AG10803 (cell line): ENCODE data around the gene NTRK2.
A peak's percentile ranks its signal among the peaks of the same experiment; 100 is the strongest.

Source experiments
- DNase-seq: peaks from one replicate; pipeline ENCODE4 v3.0.0; 2010; ENCODE audit warnings: low read depth
- H3K4me3 ChIP-seq: 2 replicates; pipeline ENCODE4 v1.5.1; 2011; ENCODE audit warnings: mild to moderate bottlenecking, low read length, control low read depth
- TF ChIP-seq, protein P1 (sequence below): conservative IDR thresholded peaks from 2 replicates; pipeline ENCODE4 v1.5.1; 2011; ENCODE audit warnings: mild to moderate bottlenecking, low read length, control low read depth, inconsistent platforms

The NTRK2 gene

DNA sequence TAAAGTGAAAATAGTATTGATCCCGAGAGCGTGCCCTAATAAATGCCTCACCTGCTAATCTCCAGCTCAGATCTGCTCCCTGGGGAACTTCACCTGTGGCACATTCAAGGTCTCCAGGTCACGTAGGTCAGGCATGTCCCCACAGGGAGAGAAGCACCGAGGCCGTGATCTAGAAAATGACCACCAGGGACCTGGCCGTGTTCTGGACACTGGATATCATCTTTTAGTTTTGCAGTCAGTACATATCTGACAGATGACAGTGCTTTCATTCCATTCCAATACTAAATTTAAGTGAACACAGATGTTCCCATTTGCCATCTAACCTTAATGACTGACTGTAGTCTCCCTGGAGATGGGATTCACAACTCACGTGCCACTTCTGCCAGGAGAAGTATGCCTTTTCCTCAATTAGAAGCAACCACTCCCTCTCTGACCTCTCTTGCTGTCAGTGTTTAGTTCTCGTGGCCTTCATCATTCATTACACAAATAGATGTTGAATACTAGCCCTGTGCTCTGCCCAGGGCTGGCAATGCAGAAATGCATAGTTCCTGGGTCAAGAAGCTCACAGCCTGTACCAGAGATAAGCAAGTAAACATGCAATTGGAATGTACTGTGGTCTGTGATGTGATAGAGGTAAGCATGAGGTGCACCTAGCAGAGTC is 276.5 kb downstream of the NTRK2 start:
- TF ChIP-seq, protein P1, sequence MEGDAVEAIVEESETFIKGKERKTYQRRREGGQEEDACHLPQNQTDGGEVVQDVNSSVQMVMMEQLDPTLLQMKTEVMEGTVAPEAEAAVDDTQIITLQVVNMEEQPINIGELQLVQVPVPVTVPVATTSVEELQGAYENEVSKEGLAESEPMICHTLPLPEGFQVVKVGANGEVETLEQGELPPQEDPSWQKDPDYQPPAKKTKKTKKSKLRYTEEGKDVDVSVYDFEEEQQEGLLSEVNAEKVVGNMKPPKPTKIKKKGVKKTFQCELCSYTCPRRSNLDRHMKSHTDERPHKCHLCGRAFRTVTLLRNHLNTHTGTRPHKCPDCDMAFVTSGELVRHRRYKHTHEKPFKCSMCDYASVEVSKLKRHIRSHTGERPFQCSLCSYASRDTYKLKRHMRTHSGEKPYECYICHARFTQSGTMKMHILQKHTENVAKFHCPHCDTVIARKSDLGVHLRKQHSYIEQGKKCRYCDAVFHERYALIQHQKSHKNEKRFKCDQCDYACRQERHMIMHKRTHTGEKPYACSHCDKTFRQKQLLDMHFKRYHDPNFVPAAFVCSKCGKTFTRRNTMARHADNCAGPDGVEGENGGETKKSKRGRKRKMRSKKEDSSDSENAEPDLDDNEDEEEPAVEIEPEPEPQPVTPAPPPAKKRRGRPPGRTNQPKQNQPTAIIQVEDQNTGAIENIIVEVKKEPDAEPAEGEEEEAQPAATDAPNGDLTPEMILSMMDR: 0 out of 2 replicates have a peak, but pooled peaks have one; percentile 2
- H3K4me3 ChIP-seq: no peak overlapping the region
- peak; percentile 22 for DNase-seq

DNA sequence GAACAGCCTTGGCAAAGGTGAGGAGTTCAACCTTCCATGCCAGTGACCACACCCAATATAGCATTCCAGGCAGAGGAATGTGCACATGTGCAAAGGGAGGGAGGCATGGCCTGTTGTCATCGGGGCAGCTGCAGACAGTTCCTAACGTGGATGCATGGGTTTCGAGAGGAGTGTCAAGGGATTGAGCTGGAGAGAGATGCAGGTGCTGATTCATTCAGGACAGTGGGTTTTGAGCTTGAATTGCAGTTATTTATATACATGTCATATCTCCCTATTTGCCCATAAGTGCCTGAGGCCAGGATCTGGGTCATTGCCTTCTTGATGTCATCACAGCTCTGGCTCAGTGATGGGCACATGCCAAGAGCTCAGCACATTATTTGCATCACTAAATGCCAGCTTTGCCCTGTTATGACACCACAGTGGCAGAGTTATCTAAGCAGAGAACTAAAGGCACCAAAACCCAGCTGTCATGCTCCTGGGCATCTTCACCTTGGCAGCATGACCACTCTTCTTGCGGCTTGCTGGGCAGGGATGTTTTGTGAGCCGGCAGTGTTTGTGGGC is 278.0 kb downstream of the NTRK2 start:
- no peak for DNase-seq
- TF ChIP-seq, protein P1: no peak
- H3K4me3 ChIP-seq: no peak overlapping the region

DNA sequence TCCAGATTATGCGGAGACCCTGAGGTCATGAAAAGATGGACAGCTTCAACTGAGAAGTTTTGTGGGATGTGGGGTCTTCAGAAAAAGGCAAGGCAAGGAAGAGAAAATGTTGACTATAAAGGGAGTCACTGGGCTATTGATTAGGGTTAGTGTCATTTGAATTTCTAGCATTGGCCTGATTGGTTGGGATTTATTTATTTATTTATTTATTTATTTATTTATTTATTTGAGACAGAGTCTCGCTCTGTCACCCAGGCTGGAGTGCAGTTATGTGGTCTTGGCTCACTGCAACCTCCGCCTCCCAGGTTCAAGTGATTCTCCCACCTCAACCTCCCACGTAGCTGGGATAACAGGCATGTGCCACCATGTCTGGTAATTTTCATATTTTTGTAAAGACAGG is 279.7 kb downstream of the NTRK2 start:
- TF ChIP-seq, protein P1: no peak
- no peak overlapping the region for H3K4me3 ChIP-seq
- DNase-seq: no peak

DNA sequence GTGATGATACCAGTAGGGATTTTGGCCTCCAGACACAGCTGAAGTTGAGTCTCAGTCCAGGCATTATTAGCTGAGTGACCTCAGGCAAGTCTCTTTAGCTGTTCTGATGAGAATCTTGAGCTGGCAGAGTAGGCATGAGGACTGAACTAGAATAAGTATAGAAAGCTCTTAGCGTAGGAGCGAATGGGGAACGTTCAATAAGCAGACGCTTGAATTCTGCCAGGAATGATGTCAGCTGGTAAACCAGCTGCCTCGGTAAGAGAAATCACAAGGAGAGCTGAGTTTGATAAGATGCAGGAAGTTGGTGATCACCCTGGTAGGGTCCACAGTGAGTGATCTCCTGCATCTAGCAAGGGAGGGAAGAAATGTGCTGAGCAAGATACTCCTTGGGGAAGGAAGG is 280.4 kb downstream of the NTRK2 start:
- H3K4me3 ChIP-seq: no peak overlapping the region
- TF ChIP-seq, protein P1: no peak
- no peak for DNase-seq

DNA sequence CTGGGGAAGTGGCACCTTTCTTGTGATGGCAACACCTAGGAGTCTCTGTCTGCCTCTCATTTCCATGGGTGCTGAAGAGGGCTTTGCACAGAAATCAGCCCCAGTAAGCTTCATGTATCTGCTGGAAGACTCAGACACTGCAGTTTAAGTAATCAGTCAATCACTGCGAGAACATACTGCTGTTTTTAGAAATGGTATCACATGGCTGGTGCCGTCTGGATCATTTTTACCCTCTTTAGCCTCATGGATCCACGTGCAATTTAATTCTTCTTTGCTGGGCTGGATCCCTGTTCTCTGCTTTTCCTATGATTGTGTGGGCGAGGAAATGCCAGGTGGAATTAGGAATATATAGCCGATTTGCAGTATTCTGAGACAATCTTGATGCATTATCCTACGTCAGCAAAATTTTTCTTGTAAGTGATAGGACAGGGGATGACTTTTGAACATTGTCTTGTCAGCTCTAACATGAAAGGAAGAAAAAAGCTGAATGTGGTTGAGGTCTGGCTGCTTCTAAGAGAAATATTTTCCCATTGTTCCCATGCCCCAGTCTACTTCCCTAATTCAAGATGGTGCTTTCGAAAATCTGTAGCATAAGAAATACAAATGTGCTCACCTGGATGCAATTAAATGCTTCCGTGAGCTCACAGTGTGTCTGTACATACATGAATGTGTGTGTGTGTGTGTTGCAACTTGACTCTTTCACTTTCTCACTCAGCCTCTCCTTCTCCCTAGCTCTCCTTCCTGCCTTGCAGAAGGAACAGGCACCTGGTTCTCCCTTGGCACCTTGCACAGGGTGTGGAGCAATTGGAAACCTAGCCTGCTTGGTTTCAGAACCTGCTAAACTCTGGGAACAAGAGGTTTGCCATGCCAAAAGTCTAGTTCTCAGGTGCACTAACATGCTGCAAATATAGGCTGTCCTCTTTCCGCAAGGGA is 281.6 kb downstream of the NTRK2 start:
- no peak for DNase-seq
- TF ChIP-seq, protein P1: no peak
- H3K4me3 ChIP-seq: no peak overlapping the region

DNA sequence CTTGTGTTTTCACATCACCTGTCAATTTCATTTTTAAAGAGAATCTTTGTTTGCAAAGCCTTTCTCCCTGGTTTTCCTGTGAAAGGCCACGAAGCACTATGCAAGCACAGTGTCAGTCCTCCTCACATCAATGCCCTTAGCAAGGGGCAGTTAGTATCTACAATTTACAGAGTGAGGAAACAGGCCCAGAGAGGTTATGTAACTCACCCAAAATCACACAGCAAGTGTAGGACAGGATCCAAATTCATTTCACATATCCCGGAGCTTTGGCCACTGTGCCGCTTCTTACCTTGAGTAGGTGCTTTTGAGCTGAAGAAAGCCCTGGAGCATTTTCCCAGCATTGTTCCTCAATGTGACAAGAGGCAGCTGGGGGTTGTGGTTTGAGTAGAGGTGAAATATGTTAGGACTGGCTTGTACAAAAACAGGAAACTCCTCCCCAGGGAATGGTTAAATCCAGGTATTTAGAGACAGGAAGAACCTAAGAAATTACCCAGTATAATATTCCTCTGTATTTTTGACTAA is 283.8 kb downstream of the NTRK2 start:
- TF ChIP-seq, protein P1: no peak
- DNase-seq: no peak
- H3K4me3 ChIP-seq: no peak overlapping the region
